Peyer's patch (tissue), 4 donors: Measurements from ENCODE around the gene STRIP1. TPM values are rescaled to one million over a fixed set of nuclear protein-coding genes. Genes with fewer than 3 reads are reported as not detected.

ENCODE experiments used
- DNase-seq, 3 donors: peaks; one replicate each; pipeline ENCODE4 v3.0.0-alpha.2; 2017 to 2019
- H3K27ac ChIP-seq, 4 donors: fragments of 200-600 bp; sonication (generic); one replicate each; pipeline ENCODE4 v1.5.1; 2016 to 2019
- H3K27me3 ChIP-seq, 2 donors: fragments of 200-600 bp; sonication (generic); one replicate each; pipeline ENCODE4 v1.5.1; 2019
- H3K36me3 ChIP-seq, 3 donors: fragments of 200-600 bp; sonication (generic); one replicate each; pipeline ENCODE4 v1.5.1; 2016 to 2019
- H3K4me1 ChIP-seq, 4 donors: fragments of 200-600 bp; sonication (generic); one replicate each; pipeline ENCODE4 v1.5.1; 2016 to 2019
- H3K4me3 ChIP-seq, 4 donors: fragments of 200-600 bp; sonication (generic); 1 replicate in 3 of 4; 2 replicates in 1 of 4; pipeline ENCODE4 v1.5.1; 2016 to 2019; ENCODE audit warnings: mild to moderate bottlenecking in 1 of 4
- H3K9me3 ChIP-seq, 4 donors: fragments of 200-600 bp; sonication (generic); one replicate each; pipeline ENCODE4 v1.5.1; 2016 to 2019; ENCODE audit warnings: mild to moderate bottlenecking in 1 of 4
- CTCF ChIP-seq, 6 experiments: fragments of 450-650 bp in 4 of 6; fragments of 200-600 bp in 2 of 6; sonication (generic) in 1 of 6; IDR thresholded peaks; one replicate each; pipeline ENCODE4 v1.5.1; 2017 to 2019; ENCODE audit warnings: antibody characterized with exemption in 6 of 6, mild to moderate bottlenecking in 3 of 6, moderate library complexity in 1 of 6
- POLR2A ChIP-seq, 2 donors: fragments of 450-650 bp; IDR thresholded peaks; one replicate each; pipeline ENCODE4 v1.5.1; 2017; ENCODE audit warnings: antibody characterized with exemption in 2 of 2, mild to moderate bottlenecking in 2 of 2, moderate library complexity in 2 of 2
- total RNA-seq, 4 donors: library from RNA; depleted of rRNA; stranded (reverse); fragments of >200 nt; gene quantifications; one replicate each; pipeline ENCODE4 v1.1.0, GENCODE V29; 2016

The STRIP1 gene
- total RNA-seq, 4 donors from 2014 or later = 25.6 to 117 (median 95.1) TPM

DNA sequence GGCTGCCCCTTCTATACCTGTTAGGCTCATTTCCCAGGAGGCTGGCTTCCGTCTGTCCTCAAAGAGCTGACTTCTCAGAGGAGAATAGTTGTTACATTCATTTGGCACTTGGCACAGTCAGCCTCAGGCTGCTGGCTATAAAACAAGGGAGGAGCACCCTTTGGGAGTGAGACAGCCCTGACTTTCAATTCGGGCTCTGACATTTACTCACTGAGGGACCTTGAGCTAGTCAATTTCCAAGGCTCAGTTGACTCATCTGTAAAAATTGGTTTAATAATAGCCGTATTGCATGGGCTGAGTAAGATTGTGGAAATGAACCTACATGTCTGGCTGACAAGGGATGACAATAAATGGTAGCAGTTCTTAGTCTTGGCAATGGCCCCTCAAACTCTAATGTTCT, 22.4 kb downstream of the STRIP1 start:
- Histone ChIP-seq H3K4me3 (no peak overlapping the region), H3K36me3 (peaks cover 0 to 79% (median 0%) of the 10 kb centered on the region in 3 donors), H3K27me3 (no peaks in the 10 kb centered on the region), H3K9me3 (no peaks in the 10 kb centered on the region), H3K4me1 (peaks cover 0 to 23% (median 5%) of the 10 kb centered on the region in 4 donors), H3K27ac (peak overlapping the region in 2 of 4 donors; percentile 63 to 75)
- peak in 1 of 3 donors; percentile 71 for DNase-seq
- no peak for TF ChIP-seq CTCF (IDR thresholded peaks at IDR 0.05)
- no peak for TF ChIP-seq POLR2A (IDR thresholded peaks at IDR 0.05)

- H3K36me3 ChIP-seq = peaks cover 0 to 66% (median 0%) of the 10 kb centered on the region in 3 donors
- DNase-seq = no peak
- H3K4me3 ChIP-seq = no peak overlapping the region
- H3K9me3 ChIP-seq = no peaks in the 10 kb centered on the region
- peaks cover 0 to 23% (median 5%) of the 10 kb centered on the region in 4 donors for H3K4me1 ChIP-seq
- peak overlapping the region in 1 of 4 donors; percentile 75 for H3K27ac ChIP-seq
- no peaks in the 10 kb centered on the region for H3K27me3 ChIP-seq
- TF ChIP-seq CTCF (IDR thresholded peaks at IDR 0.05) = no peak
- no peak for TF ChIP-seq POLR2A (IDR thresholded peaks at IDR 0.05)
Measured at GRCh38 chr1:110057963-110058518, 23.6 kb downstream of the STRIP1 start.

DNA sequence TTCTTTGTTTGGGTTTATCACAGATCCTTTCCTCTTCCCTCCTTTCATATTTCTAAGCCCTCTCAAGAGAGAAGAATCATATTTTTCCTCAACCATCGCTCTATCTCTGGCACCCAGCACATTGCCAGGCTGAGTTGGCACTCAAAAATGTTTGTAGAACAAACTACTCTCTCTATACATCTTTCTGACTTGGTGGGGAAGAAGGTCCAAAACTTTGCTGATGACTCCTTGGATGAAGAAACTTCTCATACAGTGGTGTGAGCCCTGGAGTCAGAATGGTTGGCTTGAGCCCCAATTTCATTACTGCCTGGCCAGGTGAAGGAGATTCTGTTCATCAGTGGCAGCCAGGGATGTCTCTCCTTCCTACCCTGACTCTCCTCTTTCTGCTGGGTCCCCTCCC, 24.2 kb downstream of the STRIP1 start:
- no peak for DNase-seq
- Histone ChIP-seq H3K9me3 (no peaks in the 10 kb centered on the region), H3K27ac (no peak overlapping the region), H3K27me3 (no peaks in the 10 kb centered on the region), H3K36me3 (peaks cover 0 to 61% (median 0%) of the 10 kb centered on the region in 3 donors), H3K4me1 (peaks cover 0 to 23% (median 5%) of the 10 kb centered on the region in 4 donors), H3K4me3 (no peak overlapping the region)
- no peak for TF ChIP-seq POLR2A (IDR thresholded peaks at IDR 0.05)
- no peak for TF ChIP-seq CTCF (IDR thresholded peaks at IDR 0.05)

GRCh38 chr1:110059133-110059863, 24.9 kb downstream of the STRIP1 start:
- H3K27ac ChIP-seq = no peak overlapping the region
- peaks cover 0 to 55% (median 0%) of the 10 kb centered on the region in 3 donors for H3K36me3 ChIP-seq

DNA sequence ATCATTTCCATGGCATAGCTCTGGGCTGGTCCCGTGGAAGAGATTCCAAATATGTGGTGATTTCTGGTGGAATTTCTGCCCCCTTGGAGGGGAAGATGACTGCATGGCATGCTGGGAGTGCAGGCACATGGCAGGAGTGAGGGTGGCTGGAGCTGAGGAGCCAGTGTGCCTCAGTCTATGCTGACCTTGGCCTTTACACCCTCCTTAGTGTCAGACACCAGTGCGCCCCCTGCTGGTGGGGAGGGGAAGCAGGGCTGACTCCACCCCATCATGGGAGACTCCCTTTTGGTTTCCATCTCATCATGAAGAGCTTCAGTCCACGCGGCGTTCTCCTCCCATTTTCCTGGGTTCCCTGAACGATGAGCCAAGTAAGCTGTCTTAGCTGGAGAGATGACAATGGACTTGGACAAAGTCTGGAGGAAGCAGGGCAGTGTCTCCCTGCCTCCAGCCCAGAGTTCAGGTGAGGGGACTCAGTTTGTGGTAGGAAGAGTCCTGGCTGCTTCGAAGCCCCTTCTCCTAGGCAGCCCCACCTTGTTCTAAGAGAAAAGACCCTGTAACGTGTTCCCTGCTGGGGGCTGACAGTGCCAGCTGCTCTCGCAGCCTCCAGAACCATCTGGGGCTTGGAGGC, 25.7 kb downstream of the STRIP1 start:
- no peak for TF ChIP-seq POLR2A (IDR thresholded peaks at IDR 0.05)
- TF ChIP-seq CTCF (IDR thresholded peaks at IDR 0.05) = peak; percentile 46 to 79 (median 70)
- H3K36me3 ChIP-seq = peaks cover 0 to 47% (median 0%) of the 10 kb centered on the region in 3 donors
- H3K4me3 ChIP-seq = no peak overlapping the region
- H3K27me3 ChIP-seq = no peaks in the 10 kb centered on the region
- no peaks in the 10 kb centered on the region for H3K9me3 ChIP-seq
- peaks cover 0 to 16% (median 5%) of the 10 kb centered on the region in 4 donors for H3K4me1 ChIP-seq
- H3K27ac ChIP-seq = no peak overlapping the region
- DNase-seq = peak; percentile 54 to 74 (median 72)

More at GRCh38 chr1:110059133-110059863, 24.9 kb downstream of the STRIP1 start:
- TF ChIP-seq POLR2A (IDR thresholded peaks at IDR 0.05) (no peak), CTCF (IDR thresholded peaks at IDR 0.05) (no peak)
- Histone ChIP-seq H3K9me3 (no peaks in the 10 kb centered on the region), H3K4me1 (peaks cover 0 to 23% (median 5%) of the 10 kb centered on the region in 4 donors), H3K27me3 (no peaks in the 10 kb centered on the region), H3K4me3 (no peak overlapping the region)
- no peak for DNase-seq
